ENCODE data around the gene SLC5A11.
"Not testable (repeated sequence)": the region's sequence is repeated elsewhere in the genome, so short reads cannot be mapped to it uniquely, and the experiment has no call there.

The SLC5A11 gene

GRCh38 chr16:24863582-24864437 is 18.0 kb downstream of the SLC5A11 start:
- DNase-seq: no peak

DNA sequence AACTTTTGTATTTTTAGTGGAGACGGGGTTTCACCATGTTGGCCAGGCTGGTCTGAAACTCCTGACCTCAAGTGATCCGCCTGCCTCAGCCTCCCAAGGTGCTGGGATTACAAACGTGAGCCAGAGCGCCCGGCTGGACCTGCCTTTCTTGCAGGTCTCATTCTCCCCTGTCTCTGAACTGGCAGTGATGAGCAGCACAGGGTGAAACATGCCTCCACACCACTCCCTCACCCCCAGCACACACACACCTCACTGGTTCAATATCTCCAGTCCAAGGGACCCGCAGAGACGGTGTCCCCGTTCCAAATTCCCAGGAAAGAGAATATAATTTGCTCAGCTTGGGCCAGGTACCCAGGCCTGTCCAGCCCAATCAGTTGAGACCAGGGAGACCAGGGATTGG is 23.3 kb downstream of the SLC5A11 start:
- no peak for DNase-seq

DNA sequence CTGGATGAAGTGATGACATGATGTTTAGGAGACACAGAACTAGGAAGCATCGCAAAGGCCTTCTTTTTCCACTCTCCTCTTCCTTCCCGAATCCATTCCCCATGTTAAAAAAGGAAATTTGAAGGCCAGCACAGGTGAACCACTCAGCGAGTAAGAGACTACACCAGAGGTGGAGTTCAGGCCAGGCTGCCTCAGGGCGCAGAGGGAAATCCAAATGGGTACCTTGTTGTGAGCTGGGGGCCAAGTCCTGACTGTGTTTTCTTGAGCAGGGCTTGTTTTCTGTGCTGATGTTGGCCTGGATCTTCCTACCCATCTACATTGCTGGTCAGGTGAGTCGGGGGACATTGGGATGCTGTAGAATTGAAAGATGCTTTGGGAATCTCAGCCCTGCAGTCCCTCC is 26.1 kb downstream of the SLC5A11 start:
- DNase-seq: no peak

GRCh38 chr16:24873028-24873427 is 27.3 kb downstream of the SLC5A11 start:
- DNase-seq: no peak

DNA sequence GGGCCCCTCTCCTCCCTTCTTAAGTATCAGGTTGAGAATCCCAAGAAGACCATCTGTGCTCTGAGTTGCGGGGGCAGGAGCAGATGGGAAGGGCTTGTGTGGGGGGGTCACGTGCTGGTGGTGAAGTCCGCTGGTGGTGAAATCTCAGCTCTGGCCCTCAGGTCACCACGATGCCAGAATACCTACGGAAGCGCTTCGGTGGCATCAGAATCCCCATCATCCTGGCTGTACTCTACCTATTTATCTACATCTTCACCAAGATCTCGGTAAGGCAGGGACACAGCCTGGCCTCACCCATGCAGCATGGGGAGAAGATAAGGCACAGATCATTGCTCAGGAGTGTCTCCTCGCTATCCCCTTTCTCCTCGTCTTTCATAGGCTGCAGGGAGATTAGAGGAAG is 29.7 kb downstream of the SLC5A11 start:
- DNase-seq: no peak

DNA sequence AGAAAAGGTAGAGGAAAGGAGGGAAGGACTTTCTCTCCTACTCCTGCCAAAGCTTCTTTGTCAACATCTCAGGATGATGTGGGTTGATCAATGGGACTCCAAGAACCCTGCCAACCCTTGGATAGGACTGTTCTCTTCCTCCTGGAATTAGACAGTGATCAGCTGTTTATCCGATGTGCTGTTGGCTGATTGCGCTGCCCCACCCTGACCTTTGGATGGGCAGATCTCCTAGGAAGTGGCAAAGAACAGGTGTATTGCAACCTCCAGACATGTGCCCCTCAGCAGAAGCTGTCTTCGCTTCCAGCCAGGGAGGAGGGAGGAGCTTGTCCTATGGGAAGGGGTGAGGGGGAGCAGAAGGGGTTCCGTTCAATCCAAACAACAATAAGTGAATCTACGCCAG is 30.5 kb downstream of the SLC5A11 start:
- DNase-seq: no peak

DNA sequence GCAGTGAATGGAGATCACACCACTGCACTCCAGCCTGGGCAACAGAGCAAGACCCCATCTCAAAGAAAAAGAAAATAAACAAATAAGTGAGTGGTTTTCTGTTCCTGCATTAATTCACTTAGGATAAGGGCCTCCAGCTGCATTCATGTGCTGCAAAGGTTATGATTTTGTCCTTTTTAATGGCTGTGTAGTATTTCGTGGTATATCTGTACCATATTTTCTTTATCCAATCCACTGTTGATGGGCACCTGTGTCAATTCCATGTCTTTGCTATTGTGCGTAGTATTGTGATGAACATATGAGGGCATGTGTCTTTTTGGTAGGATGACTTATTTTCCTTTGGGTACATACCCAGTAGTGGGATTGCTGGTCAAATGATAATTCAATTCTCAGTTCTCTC is 33.9 kb downstream of the SLC5A11 start:
- DNase-seq: no peak

DNA sequence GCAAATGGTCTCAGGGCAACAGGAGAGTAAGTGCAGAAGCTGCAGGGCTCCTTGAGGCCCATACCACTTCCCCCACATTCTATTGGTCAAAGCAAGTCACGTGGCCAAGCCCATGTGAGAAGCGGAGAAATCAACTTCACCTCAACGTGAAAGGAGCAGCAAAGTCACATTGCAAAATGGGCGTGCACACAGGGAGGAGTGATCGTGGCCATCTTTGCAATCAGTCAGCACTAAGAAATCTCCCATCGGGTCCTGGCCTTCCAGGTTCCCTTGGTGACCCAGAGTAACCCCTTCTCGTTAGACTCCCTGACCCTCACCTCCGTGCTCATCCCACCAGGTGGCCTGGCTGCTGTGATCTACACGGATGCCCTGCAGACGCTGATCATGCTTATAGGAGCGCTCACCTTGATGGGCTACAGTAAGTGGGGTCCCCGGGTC is 38.0 kb downstream of the SLC5A11 start:
- no peak for DNase-seq

- DNase-seq: no peak
Measured at GRCh38 chr16:24887472-24887871, 41.7 kb downstream of the SLC5A11 start.

GRCh38 chr16:24890746-24891145 is 45.0 kb downstream of the SLC5A11 start:
- no peak for DNase-seq

GRCh38 chr16:24896439-24896838 is 50.7 kb downstream of the SLC5A11 start:
- no peak for DNase-seq

GRCh38 chr16:24897522-24897921 is 51.8 kb downstream of the SLC5A11 start:
- DNase-seq: not testable (repeated sequence)

DNA sequence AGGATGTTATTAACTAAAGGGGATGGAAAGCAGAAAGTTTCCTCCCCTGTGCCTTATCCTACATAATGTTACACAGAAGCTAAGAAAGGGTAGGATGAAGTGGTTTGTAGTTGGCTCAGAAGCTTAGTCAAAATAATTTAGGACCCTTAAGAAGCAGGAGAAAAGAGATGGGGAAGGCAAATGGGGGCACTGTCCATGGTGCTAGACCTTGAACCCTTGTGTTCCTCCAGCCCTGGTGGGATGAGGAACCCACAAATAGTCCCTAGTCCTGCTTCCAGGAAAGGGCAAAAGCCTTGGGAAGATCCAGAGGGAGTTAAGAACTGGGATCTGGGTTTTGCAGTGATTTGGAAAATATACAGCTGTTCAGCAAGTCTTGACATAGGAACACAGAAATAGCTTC is 54.5 kb downstream of the SLC5A11 start:
- DNase-seq: no peak

DNA sequence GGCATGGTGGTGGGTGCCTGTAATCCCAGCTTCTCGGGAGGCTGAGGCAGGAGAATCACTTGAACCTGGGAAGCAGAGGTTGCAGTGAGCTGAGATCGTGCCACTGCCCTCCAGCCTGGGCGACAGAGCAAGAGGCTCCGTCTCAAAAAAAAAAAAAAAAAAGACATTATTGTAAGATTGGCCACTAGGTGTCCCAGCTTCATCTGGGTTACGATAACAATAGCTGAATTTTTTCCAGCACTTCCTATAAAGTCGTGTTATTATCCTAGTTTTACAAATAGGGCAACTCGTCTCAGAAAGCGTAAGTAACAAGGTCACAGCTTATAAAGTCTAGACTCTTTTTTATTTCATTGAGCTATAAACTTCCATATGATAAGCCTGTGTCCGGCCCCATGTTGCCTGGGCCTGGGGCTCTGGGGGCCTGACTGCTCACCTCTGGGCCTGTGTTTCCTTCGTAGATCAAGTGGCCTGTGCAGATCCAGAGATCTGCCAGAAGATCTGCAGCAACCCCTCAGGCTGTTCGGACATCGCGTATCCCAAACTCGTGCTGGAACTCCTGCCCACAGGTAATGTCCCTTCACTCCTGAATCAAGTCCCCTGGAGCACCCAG is 60.5 kb downstream of the SLC5A11 start:
- DNase-seq: no peak

DNA sequence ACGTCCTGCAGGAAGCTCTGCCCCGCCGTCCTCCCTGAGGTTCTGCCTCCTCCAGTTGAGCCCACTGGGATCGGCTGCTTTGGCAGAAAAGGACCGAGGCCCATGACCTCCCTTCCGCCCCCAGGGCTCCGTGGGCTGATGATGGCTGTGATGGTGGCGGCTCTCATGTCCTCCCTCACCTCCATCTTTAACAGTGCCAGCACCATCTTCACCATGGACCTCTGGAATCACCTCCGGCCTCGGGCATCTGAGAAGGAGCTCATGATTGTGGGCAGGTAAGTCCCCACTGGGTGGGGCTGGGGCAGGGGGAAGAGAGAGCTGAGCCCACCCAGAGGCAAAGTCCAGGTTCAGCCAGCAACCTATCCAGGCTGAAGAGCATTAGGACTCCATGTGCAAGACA is 61.1 kb downstream of the SLC5A11 start:
- no peak for DNase-seq

- DNase-seq: no peak
Measured at GRCh38 chr16:24908716-24909115, 63.0 kb downstream of the SLC5A11 start.

DNA sequence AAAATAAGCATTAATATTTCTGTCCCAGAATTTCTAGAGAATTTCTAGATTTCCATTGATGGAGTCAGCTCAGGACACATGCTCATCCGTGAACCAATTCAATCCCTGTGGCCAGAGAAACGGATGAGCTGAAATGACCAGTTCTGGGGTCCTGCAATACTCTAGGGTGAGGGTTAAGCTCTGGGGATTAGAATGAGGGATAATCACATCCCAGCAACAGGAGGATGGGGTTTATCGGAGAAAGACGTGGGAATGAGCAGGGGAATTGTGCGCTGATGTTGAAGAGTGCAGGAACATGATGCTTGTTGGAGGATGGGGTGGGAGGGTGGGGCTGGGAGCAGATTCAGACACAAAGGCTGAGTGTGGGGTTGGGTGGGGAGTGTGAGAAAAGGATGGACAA is 64.1 kb downstream of the SLC5A11 start:
- no peak for DNase-seq

DNA sequence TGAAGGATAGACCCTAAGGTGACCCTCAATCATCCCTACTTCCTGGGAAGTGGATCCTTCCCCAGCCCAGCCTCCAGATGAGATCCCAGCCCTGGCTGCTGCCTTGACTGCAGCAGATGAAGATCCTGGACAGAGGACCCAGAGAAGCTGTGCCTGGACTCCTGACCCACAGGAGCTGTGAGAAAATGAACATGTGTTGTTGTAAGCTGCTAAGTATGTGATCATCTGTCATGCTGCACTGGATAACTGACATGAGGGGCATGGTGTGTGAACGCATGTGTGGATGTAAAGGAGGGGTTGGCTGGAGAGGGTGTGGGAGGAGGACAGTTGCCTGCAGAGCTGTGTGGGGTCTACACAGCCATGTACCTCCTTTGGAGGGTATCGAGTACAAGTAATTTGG is 69.3 kb downstream of the SLC5A11 start:
- DNase-seq: no peak

DNA sequence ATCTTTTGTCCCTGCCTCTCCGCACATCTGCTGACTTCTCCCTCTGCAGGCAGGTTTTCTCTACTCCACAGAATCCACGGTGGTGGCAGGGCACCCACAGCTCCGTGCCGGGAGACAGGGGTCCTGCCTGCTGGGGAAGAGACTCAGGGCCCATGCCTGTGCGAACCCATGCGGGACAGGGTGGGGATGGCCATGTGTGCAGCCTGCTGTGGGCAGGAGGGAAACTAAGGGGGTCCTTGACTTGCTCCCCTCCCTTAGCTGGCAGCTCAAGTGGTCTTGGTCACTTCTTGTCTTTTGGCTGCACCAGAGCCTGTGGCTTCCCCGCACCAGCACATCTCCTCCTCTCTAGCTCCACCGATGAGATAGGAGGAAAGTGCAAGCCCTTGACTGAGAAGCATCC is 69.8 kb downstream of the SLC5A11 start:
- DNase-seq: no peak

DNA sequence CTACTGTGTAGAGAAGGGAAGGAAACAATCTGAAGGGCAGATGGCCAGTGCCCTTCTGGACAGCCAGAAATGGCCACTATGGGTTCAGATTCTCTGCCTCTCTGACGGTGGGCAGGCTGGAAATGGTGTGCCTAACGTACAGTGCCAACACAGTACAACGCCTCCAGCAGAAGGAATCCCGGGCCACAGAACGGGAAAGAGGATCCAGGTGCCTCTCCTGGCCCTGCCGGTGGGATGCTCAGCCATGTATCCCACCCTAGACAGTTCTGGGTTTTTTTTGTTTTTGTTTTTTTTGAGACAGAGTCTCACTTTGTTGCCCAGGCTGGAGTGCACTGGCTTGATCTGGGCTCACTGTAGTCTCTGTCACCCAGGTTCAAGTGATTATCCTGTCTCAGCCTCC is 71.5 kb downstream of the SLC5A11 start:
- DNase-seq: no peak

DNA sequence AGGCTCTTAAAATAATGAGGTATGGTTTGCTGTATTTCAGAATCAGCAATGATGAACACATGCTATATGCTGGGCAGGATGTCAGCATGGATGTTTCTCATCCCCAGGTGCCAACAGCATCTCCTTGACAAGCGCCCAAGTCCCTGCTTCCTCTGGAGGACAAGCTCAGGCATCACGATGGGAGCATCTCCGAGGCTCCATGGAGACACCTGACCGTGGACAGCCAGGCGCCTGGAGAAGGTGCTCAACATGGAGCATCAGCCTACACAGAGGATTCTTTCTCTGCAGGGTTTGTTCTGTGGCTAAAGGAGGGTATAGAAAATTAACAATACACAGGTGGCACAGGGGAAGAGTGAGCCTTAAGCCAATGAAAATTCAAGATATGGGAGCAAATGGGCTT is 72.1 kb downstream of the SLC5A11 start:
- DNase-seq: no peak

GRCh38 chr16:24918641-24919040 is 72.9 kb downstream of the SLC5A11 start:
- no peak for DNase-seq

DNA sequence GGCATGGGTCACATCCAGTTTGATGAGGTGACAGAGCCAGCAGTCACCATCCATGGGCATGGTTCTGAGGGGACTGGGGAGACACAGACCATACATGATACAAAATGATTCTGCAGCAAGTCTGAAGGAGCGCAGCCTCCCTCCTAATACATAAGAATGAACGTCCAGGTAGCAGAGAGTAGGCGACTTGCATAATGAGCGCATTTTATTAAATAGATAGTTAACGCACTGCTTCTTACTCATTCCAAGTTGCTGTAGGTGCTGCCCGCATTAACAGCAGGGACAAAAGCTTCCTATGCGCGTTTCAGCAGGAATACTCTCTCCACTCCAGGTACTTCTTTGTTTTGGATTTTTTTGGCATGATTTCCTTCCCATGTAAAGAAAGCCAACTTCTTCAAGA is 73.8 kb downstream of the SLC5A11 start:
- DNase-seq: no peak

- no peak for DNase-seq
Measured at GRCh38 chr16:24920568-24920967, 74.8 kb downstream of the SLC5A11 start.

DNA sequence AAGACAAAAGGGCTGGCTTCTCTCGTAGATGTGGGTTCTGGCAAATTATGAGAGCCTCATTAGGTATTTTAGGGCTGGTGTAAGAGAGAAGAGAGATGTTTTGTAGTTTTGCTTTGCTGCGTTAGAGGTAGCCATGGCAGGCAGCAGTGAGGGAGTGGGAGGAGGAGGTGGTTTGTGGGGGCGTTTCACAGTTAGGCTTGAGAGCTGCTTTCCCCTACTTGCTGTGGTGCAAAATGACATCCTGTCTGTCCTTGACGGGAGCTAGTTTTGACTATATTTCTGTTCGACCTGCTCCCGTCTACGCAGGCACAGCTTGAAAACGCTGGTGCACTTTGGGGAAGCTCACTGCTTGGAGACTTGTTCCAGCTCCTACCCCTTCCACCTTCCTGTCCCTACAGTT is 75.5 kb downstream of the SLC5A11 start:
- no peak for DNase-seq
